RWPE2 (cell line): ENCODE data around the gene GFM1.
A peak's percentile ranks its signal among the peaks of the same experiment; 100 is the strongest.

Experiments
- ATAC-seq: fragments of 200-7000 bp; cut with Tn5 transposase; 3 replicates; pipeline ENCODE4 v1.9.1; 2021; ENCODE audit warnings: low read depth
- DNase-seq: peaks from one replicate; pipeline ENCODE4 v3.0.0-alpha.2; 2020; ENCODE audit warnings: low spot score
- H3K27ac ChIP-seq: fragments of 450-650 bp; 2 replicates; pipeline ENCODE4 v1.5.1; 2017; ENCODE audit warnings: mild to moderate bottlenecking; ENCODE audit not compliant: poor library complexity, severe bottlenecking
- H3K27me3 ChIP-seq: fragments of 250-450 bp; sonication (Bioruptor Pico); 2 replicates; pipeline ENCODE4 v1.5.1; 2021; ENCODE audit warnings: mild to moderate bottlenecking, moderate library complexity; ENCODE audit not compliant: insufficient read depth, poor library complexity, severe bottlenecking
- H3K36me3 ChIP-seq: fragments of 250-450 bp; sonication (Bioruptor Pico); 2 replicates; pipeline ENCODE4 v1.5.1; 2020; ENCODE audit warnings: low read depth, mild to moderate bottlenecking, moderate library complexity
- H3K4me1 ChIP-seq: fragments of 250-450 bp; sonication (Bioruptor Pico); 2 replicates; pipeline ENCODE4 v1.5.1; 2021; ENCODE audit warnings: mild to moderate bottlenecking, moderate library complexity; ENCODE audit not compliant: insufficient read depth, poor library complexity, severe bottlenecking
- H3K4me3 ChIP-seq: fragments of 250-450 bp; sonication (Bioruptor Pico); 2 replicates; pipeline ENCODE4 v1.5.1; 2021; ENCODE audit warnings: mild to moderate bottlenecking, moderate library complexity; ENCODE audit not compliant: severe bottlenecking
- H3K9me3 ChIP-seq: fragments of 250-450 bp; sonication (Bioruptor Pico); 2 replicates; pipeline ENCODE4 v1.5.1; 2021; ENCODE audit warnings: mild to moderate bottlenecking, moderate library complexity; ENCODE audit not compliant: severe bottlenecking
- CTCF ChIP-seq: fragments of 450-650 bp; IDR thresholded peaks from one replicate; pipeline ENCODE4 v1.5.1; 2017; ENCODE audit warnings: mild to moderate bottlenecking, moderate library complexity; ENCODE audit not compliant: poor library complexity, severe bottlenecking

GFM1 gene

GRCh38 chr3:158710601-158711000 is 66.3 kb downstream of the GFM1 start:
- Histone ChIP-seq H3K27me3 (no peaks in the 10 kb centered on the region), H3K4me3 (no peak overlapping the region), H3K36me3 (peaks cover 17% of the 10 kb centered on the region), H3K9me3 (no peaks in the 10 kb centered on the region), H3K27ac (peak overlapping the region; percentile 27), H3K4me1 (peaks cover 16% of the 10 kb centered on the region)
- ATAC-seq = peak; percentile 35; the same call in 1 of the 3 replicates
- no peak for DNase-seq
- no peak for TF ChIP-seq CTCF

GRCh38 chr3:158711886-158712285 is 67.6 kb downstream of the GFM1 start:
- DNase-seq (no peak), ATAC-seq (peak; percentile 60)
- peaks cover 17% of the 10 kb centered on the region for H3K36me3 ChIP-seq
- peaks cover 16% of the 10 kb centered on the region for H3K4me1 ChIP-seq
- no peaks in the 10 kb centered on the region for H3K9me3 ChIP-seq
- no peaks in the 10 kb centered on the region for H3K27me3 ChIP-seq
- no peak for TF ChIP-seq CTCF
- peak overlapping the region; percentile 27 for H3K27ac ChIP-seq
- H3K4me3 ChIP-seq = no peak overlapping the region

- H3K4me1 ChIP-seq = peaks cover 16% of the 10 kb centered on the region
- no peaks in the 10 kb centered on the region for H3K9me3 ChIP-seq
- ATAC-seq = no peak
- no peak for DNase-seq
- no peak for TF ChIP-seq CTCF
- H3K4me3 ChIP-seq = no peak overlapping the region
- no peaks in the 10 kb centered on the region for H3K27me3 ChIP-seq
- H3K36me3 ChIP-seq = peaks cover 17% of the 10 kb centered on the region
- peak overlapping the region; percentile 27 for H3K27ac ChIP-seq
Measured at GRCh38 chr3:158712443-158712842, 68.1 kb downstream of the GFM1 start.

GRCh38 chr3:158713094-158713499 is 68.8 kb downstream of the GFM1 start:
- Histone ChIP-seq H3K27me3 (no peaks in the 10 kb centered on the region), H3K4me1 (peaks cover 18% of the 10 kb centered on the region), H3K9me3 (no peaks in the 10 kb centered on the region), H3K4me3 (no peak overlapping the region), H3K36me3 (peaks cover 16% of the 10 kb centered on the region), H3K27ac (no peak overlapping the region)
- DNase-seq (no peak), ATAC-seq (no peak)
- TF ChIP-seq CTCF = no peak

- no peaks in the 10 kb centered on the region for H3K27me3 ChIP-seq
- TF ChIP-seq CTCF = no peak
- DNase-seq (no peak), ATAC-seq (no peak)
- H3K36me3 ChIP-seq = peaks cover 7% of the 10 kb centered on the region
- H3K27ac ChIP-seq = no peak overlapping the region
- peaks cover 16% of the 10 kb centered on the region for H3K4me1 ChIP-seq
- no peak overlapping the region for H3K4me3 ChIP-seq
- no peaks in the 10 kb centered on the region for H3K9me3 ChIP-seq
Measured at GRCh38 chr3:158717576-158717975, 73.2 kb downstream of the GFM1 start.
